H9 (cell line): Measurements from ENCODE around the gene RIMKLA. TPM values are rescaled to one million over a fixed set of nuclear protein-coding genes. Genes with fewer than 3 reads are reported as not detected.

Experiments used
- DNase-seq: peaks from one replicate; pipeline ENCODE4 v3.0.0-alpha.2; 2017
- H2AFZ ChIP-seq: one replicate; pipeline ENCODE4 v1.6.1; 2013; ENCODE audit warnings: mild to moderate bottlenecking, low read length, control low read depth, moderate library complexity
- H2AK5ac ChIP-seq: 2 replicates; pipeline ENCODE4 v1.6.1; 2013; ENCODE audit warnings: low read length, control low read depth, mixed read lengths; ENCODE audit not compliant: insufficient read length
- H2BK120ac ChIP-seq: one replicate; pipeline ENCODE4 v1.6.1; 2013; ENCODE audit warnings: low read depth, mild to moderate bottlenecking, low read length, control low read depth, inconsistent platforms; ENCODE audit not compliant: poor library complexity, severe bottlenecking
- H2BK12ac ChIP-seq: 2 replicates; pipeline ENCODE4 v1.6.1; 2013; ENCODE audit warnings: low read length, control low read depth, mixed read lengths, low read depth; ENCODE audit not compliant: insufficient read length
- H2BK15ac ChIP-seq: 2 replicates; pipeline ENCODE4 v1.6.1; 2013; ENCODE audit warnings: low read depth, low read length, control low read depth
- H2BK20ac ChIP-seq: one replicate; pipeline ENCODE4 v1.6.1; 2013; ENCODE audit warnings: low read depth, mild to moderate bottlenecking, low read length, control low read depth, inconsistent platforms; ENCODE audit not compliant: poor library complexity, severe bottlenecking
- H2BK5ac ChIP-seq: 2 replicates; pipeline ENCODE4 v1.6.1; 2013; ENCODE audit warnings: low read length, control low read depth, mixed read lengths; ENCODE audit not compliant: insufficient read length
- H3K14ac ChIP-seq: 2 replicates; pipeline ENCODE4 v1.6.1; 2013; ENCODE audit warnings: low read length, control low read depth; ENCODE audit not compliant: insufficient read depth
- H3K18ac ChIP-seq: 2 replicates; pipeline ENCODE4 v1.6.1; 2013; ENCODE audit warnings: low read depth, mild to moderate bottlenecking, mixed read lengths, low read length, control low read depth; ENCODE audit not compliant: insufficient read length
- H3K23ac ChIP-seq: 2 replicates; pipeline ENCODE4 v1.6.1; 2013; ENCODE audit warnings: low read length, control low read depth, mixed read lengths, low read depth; ENCODE audit not compliant: insufficient read length
- H3K23me2 ChIP-seq: 2 replicates; pipeline ENCODE4 v1.6.1; 2013; ENCODE audit warnings: low read depth, mild to moderate bottlenecking, mixed read lengths, low read length, control low read depth; ENCODE audit not compliant: insufficient read length, poor library complexity, severe bottlenecking
- H3K27ac ChIP-seq: 2 replicates; pipeline ENCODE4 v1.5.1; 2013; ENCODE audit warnings: low read length, control low read depth, mixed read lengths, low read depth; ENCODE audit not compliant: insufficient read length
- H3K27me3 ChIP-seq: 2 replicates; pipeline ENCODE4 v1.6.1; 2013; ENCODE audit warnings: low read length, control low read depth, inconsistent platforms; ENCODE audit not compliant: insufficient read depth
- H3K4ac ChIP-seq: 2 replicates; pipeline ENCODE4 v1.6.1; 2013; ENCODE audit warnings: low read depth, mild to moderate bottlenecking, control low read depth, inconsistent platforms, low read length, moderate library complexity
- H3K4me1 ChIP-seq: 2 replicates; pipeline ENCODE4 v1.6.1; 2013; ENCODE audit warnings: low read length, control low read depth, inconsistent platforms; ENCODE audit not compliant: insufficient read depth
- H3K4me2 ChIP-seq: 2 replicates; pipeline ENCODE4 v1.6.1; 2013; ENCODE audit warnings: low read length, control low read depth, mixed read lengths; ENCODE audit not compliant: insufficient read length, insufficient read depth
- H3K56ac ChIP-seq: 2 replicates; pipeline ENCODE4 v1.6.1; 2013; ENCODE audit warnings: low read depth, mild to moderate bottlenecking, mixed read lengths, low read length, control low read depth; ENCODE audit not compliant: insufficient read length
- H3K79me1 ChIP-seq: 2 replicates; pipeline ENCODE4 v1.6.1; 2013; ENCODE audit warnings: low read depth, mild to moderate bottlenecking, moderate library complexity, low read length, control low read depth, inconsistent platforms; ENCODE audit not compliant: insufficient read depth, poor library complexity, severe bottlenecking
- H3K79me2 ChIP-seq: 2 replicates; pipeline ENCODE4 v1.6.1; 2013; ENCODE audit warnings: low read length, control low read depth, inconsistent platforms; ENCODE audit not compliant: insufficient read depth
- H3K9ac ChIP-seq: 2 replicates; pipeline ENCODE4 v1.6.1; 2013; ENCODE audit warnings: low read length, control low read depth, mixed read lengths; ENCODE audit not compliant: insufficient read length; ENCODE audit errors: extremely low read depth
- H3K9me3 ChIP-seq: one replicate; pipeline ENCODE4 v1.6.1; 2013; ENCODE audit warnings: low read depth, low read length, inconsistent platforms; ENCODE audit not compliant: control insufficient read depth
- H3T11ph ChIP-seq: one replicate; pipeline ENCODE4 v1.6.1; 2013; ENCODE audit warnings: mild to moderate bottlenecking, low read length, control low read depth, inconsistent platforms
- H4K20me1 ChIP-seq: one replicate; pipeline ENCODE4 v1.6.1; 2013; ENCODE audit not compliant: control insufficient read depth, insufficient read length, insufficient read depth
- H4K5ac ChIP-seq: 2 replicates; pipeline ENCODE4 v1.6.1; 2013; ENCODE audit warnings: low read depth, mild to moderate bottlenecking, mixed read lengths, low read length, control low read depth; ENCODE audit not compliant: insufficient read length
- H4K8ac ChIP-seq: replicated peaks from 2 replicates; pipeline ENCODE4 v1.6.1; 2013; ENCODE audit warnings: low read length, control low read depth, mixed read lengths, low read depth; ENCODE audit not compliant: insufficient read length
- H4K91ac ChIP-seq: 2 replicates; pipeline ENCODE4 v1.6.1; 2013; ENCODE audit warnings: low read depth, mild to moderate bottlenecking, moderate library complexity, mixed read lengths, low read length, control low read depth; ENCODE audit not compliant: insufficient read length
- H3K27ac Mint-ChIP-seq, 3 experiments: 2 replicates in 2 of 3; 3 replicates in 1 of 3; pipeline ENCODE4 v1.8.0; 2020 to 2021; ENCODE audit warnings: mixed read lengths in 3 of 3, mild to moderate bottlenecking in 1 of 3, moderate library complexity in 1 of 3
- H3K27me3 Mint-ChIP-seq: 2 replicates; pipeline ENCODE4 v1.8.0; 2021; ENCODE audit warnings: low read depth, mild to moderate bottlenecking, moderate library complexity, mixed read lengths
- H3K36me3 Mint-ChIP-seq, 3 experiments: 2 replicates in 2 of 3; 3 replicates in 1 of 3; pipeline ENCODE4 v1.8.0; 2020 to 2021; ENCODE audit warnings: low read depth in 3 of 3, mixed read lengths in 3 of 3; ENCODE audit not compliant: insufficient read depth in 1 of 3
- H3K4me1 Mint-ChIP-seq, 2 experiments: 2 replicates each; pipeline ENCODE4 v1.8.0; 2020; ENCODE audit warnings: mixed read lengths in 2 of 2
- H3K4me3 Mint-ChIP-seq, 2 experiments: 2 replicates in 1 of 2; 3 replicates in 1 of 2; pipeline ENCODE4 v1.8.0; 2020 to 2021; ENCODE audit warnings: mild to moderate bottlenecking in 2 of 2, mixed read lengths in 2 of 2, moderate library complexity in 1 of 2
- H3K9me3 Mint-ChIP-seq, 2 experiments: 2 replicates in 1 of 2; 3 replicates in 1 of 2; pipeline ENCODE4 v1.8.0; 2020; ENCODE audit warnings: mild to moderate bottlenecking in 2 of 2, mixed read lengths in 2 of 2, moderate library complexity in 1 of 2
- WGBS: extraction: QIAGEN DNeasy Blood & Tissue Kit; methylation state at CpG from one replicate; pipeline ENCODE4 v1.1.7; 2013; ENCODE audit warnings: missing lambda C conversion rate, low lambda C conversion rate, mixed read lengths; ENCODE audit not compliant: insufficient read length; ENCODE audit errors: extremely low coverage; 5-methylcytosine and 5-hydroxymethylcytosine counted together
- total RNA-seq: library from RNA; stranded (reverse); gene quantifications from 2 replicates; pipeline ENCODE4 v1.2.1, GENCODE V29; 2021
- TF ChIP-seq, protein P1 (sequence below): fragments of 200-600 bp; sonication (generic); conservative IDR thresholded peaks from 3 replicates; pipeline ENCODE4 v1.8.0; 2021; ENCODE audit warnings: antibody characterized with exemption, mild to moderate bottlenecking

RIMKLA gene
- total RNA-seq, 1 experiment from 2014 or later = 4.7 TPM

DNA sequence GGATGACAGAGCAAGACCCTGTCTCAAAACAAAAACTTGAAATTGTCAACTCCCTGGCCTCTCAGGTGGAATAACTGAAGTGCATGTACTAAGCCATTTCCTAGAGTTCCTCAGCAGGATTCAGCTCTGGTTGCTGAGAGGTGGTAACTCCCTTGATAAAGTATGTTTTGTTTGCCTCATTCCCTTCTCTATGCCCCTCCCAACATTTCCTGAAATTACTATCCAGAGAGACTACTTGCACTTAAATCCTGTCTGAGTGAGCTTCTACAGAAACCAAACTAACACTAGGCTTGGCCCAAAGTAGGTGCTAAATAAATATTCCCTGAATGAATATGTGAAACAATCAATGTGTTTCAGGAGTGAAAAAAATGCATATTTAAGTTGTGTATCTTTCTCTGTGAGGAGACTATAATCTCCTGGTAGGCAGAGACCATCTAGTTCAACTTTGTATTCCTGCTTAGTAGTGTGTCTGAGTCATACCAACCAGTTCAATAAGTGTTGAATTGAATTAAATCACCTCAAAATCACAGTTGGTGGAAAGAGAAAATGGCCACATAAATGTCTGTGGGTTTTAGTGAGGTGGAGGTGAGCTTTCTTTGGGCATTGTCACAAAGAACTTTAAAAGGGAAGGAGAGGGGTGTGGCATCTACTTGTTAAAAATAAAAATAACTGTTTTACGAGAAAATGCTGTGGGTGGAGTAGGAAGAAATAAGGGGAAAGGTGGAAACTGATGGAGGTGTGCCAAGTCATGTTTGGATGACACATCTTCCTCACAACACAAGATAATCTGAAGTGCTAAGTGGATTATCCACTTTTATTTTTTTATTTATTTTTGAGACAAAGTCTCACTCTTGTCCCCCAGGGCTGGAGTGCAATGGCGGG lies 12.6 kb downstream of the RIMKLA start:
- H3K23me2 ChIP-seq = no peaks in the 10 kb centered on the region
- no peak overlapping the region for H3K4me3 Mint-ChIP-seq
- no peak overlapping the region for H3K18ac ChIP-seq
- H3K36me3 Mint-ChIP-seq = no peaks in the 10 kb centered on the region
- no peak overlapping the region for H4K91ac ChIP-seq
- no peaks in the 10 kb centered on the region for H3K79me2 ChIP-seq
- H3K79me1 ChIP-seq = no peaks in the 10 kb centered on the region
- no peak overlapping the region for H2BK20ac ChIP-seq
- H2BK12ac ChIP-seq = no peak overlapping the region
- H3K4me2 ChIP-seq = no peak overlapping the region
- no peak overlapping the region for H2BK120ac ChIP-seq
- no CpG with 5 or more reads among the region's 2 CpGs for WGBS
- no peak for DNase-seq
- no peaks in the 10 kb centered on the region for H3K27me3 ChIP-seq
- H3K4me1 Mint-ChIP-seq = no peaks in the 10 kb centered on the region
- no peaks in the 10 kb centered on the region for H3K9me3 Mint-ChIP-seq
- no peak overlapping the region for H2BK15ac ChIP-seq
- H3K9me3 ChIP-seq = no peaks in the 10 kb centered on the region
- H3K4ac ChIP-seq = no peak overlapping the region
- no peak overlapping the region for H3T11ph ChIP-seq
- no peak overlapping the region for H3K14ac ChIP-seq
- H4K20me1 ChIP-seq = no peaks in the 10 kb centered on the region
- no peak overlapping the region for H3K27ac ChIP-seq
- no peaks in the 10 kb centered on the region for H3K27me3 Mint-ChIP-seq
- TF ChIP-seq, protein P1, sequence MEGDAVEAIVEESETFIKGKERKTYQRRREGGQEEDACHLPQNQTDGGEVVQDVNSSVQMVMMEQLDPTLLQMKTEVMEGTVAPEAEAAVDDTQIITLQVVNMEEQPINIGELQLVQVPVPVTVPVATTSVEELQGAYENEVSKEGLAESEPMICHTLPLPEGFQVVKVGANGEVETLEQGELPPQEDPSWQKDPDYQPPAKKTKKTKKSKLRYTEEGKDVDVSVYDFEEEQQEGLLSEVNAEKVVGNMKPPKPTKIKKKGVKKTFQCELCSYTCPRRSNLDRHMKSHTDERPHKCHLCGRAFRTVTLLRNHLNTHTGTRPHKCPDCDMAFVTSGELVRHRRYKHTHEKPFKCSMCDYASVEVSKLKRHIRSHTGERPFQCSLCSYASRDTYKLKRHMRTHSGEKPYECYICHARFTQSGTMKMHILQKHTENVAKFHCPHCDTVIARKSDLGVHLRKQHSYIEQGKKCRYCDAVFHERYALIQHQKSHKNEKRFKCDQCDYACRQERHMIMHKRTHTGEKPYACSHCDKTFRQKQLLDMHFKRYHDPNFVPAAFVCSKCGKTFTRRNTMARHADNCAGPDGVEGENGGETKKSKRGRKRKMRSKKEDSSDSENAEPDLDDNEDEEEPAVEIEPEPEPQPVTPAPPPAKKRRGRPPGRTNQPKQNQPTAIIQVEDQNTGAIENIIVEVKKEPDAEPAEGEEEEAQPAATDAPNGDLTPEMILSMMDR = no peak
- H3K23ac ChIP-seq = no peak overlapping the region
- no peak overlapping the region for H4K8ac ChIP-seq
- no peaks in the 10 kb centered on the region for H3K4me1 ChIP-seq
- H4K5ac ChIP-seq = no peak overlapping the region
- no peak overlapping the region for H3K27ac Mint-ChIP-seq
- no peak overlapping the region for H2BK5ac ChIP-seq
- no peak overlapping the region for H2AFZ ChIP-seq
- no peak overlapping the region for H3K9ac ChIP-seq
- no peak overlapping the region for H2AK5ac ChIP-seq
- no peak overlapping the region for H3K56ac ChIP-seq
